ENCODE results near the gene SLC66A3.

GRCh38 chr2:11158916-11159573, 3.8 kb downstream of the SLC66A3 start:
- TF ChIP-seq CTCF (conservative IDR thresholded peaks at IDR 0.05; ENCODE audit: low read length) (no peak), EZH2phosphoT487 (IDR thresholded peaks at IDR 0.05; ENCODE audit: borderline replicate concordance) (no peak)
